ENCODE measurements around the gene CCDC43.
"Not testable (repeated sequence)": the region's sequence is repeated elsewhere in the genome, so short reads cannot be mapped to it uniquely, and the experiment has no call there.

CCDC43 gene

GRCh38 chr17:44651228-44651627, 38.3 kb downstream of the CCDC43 start:
- Mint-ChIP-seq H3K27me3 (peaks cover 22% of the 10 kb centered on the region), H3K4me1 (ENCODE audit: low read depth) (peaks cover 4% of the 10 kb centered on the region), H3K36me3 (no peaks in the 10 kb centered on the region), H3K4me3 (no peak overlapping the region), H3K9me3 (ENCODE audit: low read depth) (no peaks in the 10 kb centered on the region), H3K27ac (no peak overlapping the region)

DNA sequence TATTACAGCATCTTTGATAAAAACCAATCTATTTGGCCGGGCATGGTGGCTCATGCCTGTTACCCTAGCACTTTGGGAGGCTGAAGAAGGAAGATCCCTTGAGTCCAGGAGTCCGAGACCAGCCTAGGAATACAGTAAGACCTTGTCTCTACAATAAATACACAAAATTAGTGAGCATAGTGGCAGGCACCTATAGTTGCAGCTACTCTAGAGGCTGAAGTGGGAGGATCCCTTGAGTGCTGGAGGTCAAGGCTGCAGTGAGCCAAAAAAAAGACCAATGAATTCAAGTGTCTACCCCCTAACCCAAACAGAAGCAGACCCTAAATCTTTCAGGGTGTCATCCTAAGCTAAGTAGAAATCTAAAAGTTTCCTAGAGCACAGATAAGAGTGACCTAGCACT, 40.6 kb downstream of the CCDC43 start:
- Mint-ChIP-seq H3K4me3 (no peak overlapping the region), H3K9me3 (ENCODE audit: low read depth) (no peaks in the 10 kb centered on the region), H3K4me1 (ENCODE audit: low read depth) (no peaks in the 10 kb centered on the region), H3K27me3 (peaks cover 16% of the 10 kb centered on the region), H3K27ac (no peak overlapping the region), H3K36me3 (no peaks in the 10 kb centered on the region)

DNA sequence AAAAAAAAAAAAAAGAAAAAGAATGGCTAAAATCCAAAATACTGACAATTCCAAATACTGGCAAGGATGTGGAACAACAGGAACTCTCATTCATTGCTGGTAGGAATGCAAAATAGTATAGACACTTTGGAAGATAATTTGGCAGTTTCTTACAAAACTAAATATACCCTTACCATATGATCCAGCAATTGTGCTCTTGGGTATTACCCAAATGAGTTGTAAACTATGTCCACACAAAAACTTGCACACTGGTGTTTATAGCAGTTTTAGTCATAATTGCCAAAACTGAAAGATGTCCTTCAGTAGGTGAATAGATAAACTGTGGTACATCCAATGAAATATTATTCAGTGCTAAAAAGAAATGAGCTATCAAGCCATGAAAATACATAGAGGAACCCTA, 41.8 kb downstream of the CCDC43 start:
- Mint-ChIP-seq H3K36me3 (no peaks in the 10 kb centered on the region), H3K4me3 (no peak overlapping the region), H3K27ac (no peak overlapping the region), H3K9me3 (ENCODE audit: low read depth) (no peaks in the 10 kb centered on the region), H3K27me3 (peaks cover 19% of the 10 kb centered on the region), H3K4me1 (ENCODE audit: low read depth) (no peaks in the 10 kb centered on the region)

GRCh38 chr17:44646280-44646679, 43.3 kb downstream of the CCDC43 start:
- Mint-ChIP-seq H3K27ac (no peak overlapping the region), H3K9me3 (ENCODE audit: low read depth) (no peaks in the 10 kb centered on the region), H3K36me3 (no peaks in the 10 kb centered on the region), H3K27me3 (peaks cover 18% of the 10 kb centered on the region), H3K4me1 (ENCODE audit: low read depth) (no peaks in the 10 kb centered on the region), H3K4me3 (no peak overlapping the region)

GRCh38 chr17:44645341-44645740, 44.2 kb downstream of the CCDC43 start:
- H3K9me3 Mint-ChIP-seq (ENCODE audit: low read depth) = no peaks in the 10 kb centered on the region
- peaks cover 14% of the 10 kb centered on the region for H3K27me3 Mint-ChIP-seq
- H3K27ac Mint-ChIP-seq = no peak overlapping the region
- no peaks in the 10 kb centered on the region for H3K36me3 Mint-ChIP-seq
- H3K4me3 Mint-ChIP-seq = no peak overlapping the region
- no peaks in the 10 kb centered on the region for H3K4me1 Mint-ChIP-seq (ENCODE audit: low read depth)

DNA sequence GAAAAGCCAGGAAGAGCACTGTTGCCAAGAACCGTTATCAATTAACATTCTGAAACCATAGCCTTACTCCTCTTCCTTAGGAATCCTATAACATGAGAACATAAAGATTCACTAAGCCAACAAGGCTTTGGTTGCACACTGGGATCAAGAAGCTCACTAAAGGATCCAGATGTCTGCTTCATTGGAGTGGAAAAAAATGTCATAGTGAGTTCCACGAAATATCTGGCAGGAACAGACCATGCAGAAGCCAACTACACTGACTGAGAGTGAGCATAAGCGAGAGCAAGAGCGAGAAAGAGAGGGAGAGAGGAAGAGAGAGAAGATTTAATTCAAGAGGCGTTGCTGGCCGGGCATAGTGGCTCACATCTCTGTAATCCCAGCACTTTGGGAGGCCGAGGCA, 46.7 kb downstream of the CCDC43 start:
- Mint-ChIP-seq H3K27ac (no peak overlapping the region), H3K27me3 (peaks cover 17% of the 10 kb centered on the region), H3K9me3 (ENCODE audit: low read depth) (no peaks in the 10 kb centered on the region), H3K4me3 (no peak overlapping the region), H3K36me3 (no peaks in the 10 kb centered on the region), H3K4me1 (ENCODE audit: low read depth) (no peaks in the 10 kb centered on the region)

- H3K36me3 Mint-ChIP-seq = no peaks in the 10 kb centered on the region
- H3K4me3 Mint-ChIP-seq = no peak overlapping the region
- no peaks in the 10 kb centered on the region for H3K4me1 Mint-ChIP-seq (ENCODE audit: low read depth)
- H3K9me3 Mint-ChIP-seq (ENCODE audit: low read depth) = no peaks in the 10 kb centered on the region
- peaks cover 2% of the 10 kb centered on the region for H3K27me3 Mint-ChIP-seq
- H3K27ac Mint-ChIP-seq = no peak overlapping the region
These were observed 52.5 kb downstream of the CCDC43 start for GRCh38 chr17:44637066-44637465.

GRCh38 chr17:44636562-44636961, 53.0 kb downstream of the CCDC43 start:
- Mint-ChIP-seq H3K36me3 (no peaks in the 10 kb centered on the region), H3K27me3 (peaks cover 2% of the 10 kb centered on the region), H3K27ac (no peak overlapping the region), H3K9me3 (ENCODE audit: low read depth) (no peaks in the 10 kb centered on the region), H3K4me3 (no peak overlapping the region), H3K4me1 (ENCODE audit: low read depth) (no peaks in the 10 kb centered on the region)

GRCh38 chr17:44634401-44634800, 55.2 kb downstream of the CCDC43 start:
- not testable (repeated sequence) for H3K4me1 Mint-ChIP-seq (ENCODE audit: low read depth); H3K9me3 Mint-ChIP-seq (ENCODE audit: low read depth); H3K4me3 Mint-ChIP-seq; H3K27ac Mint-ChIP-seq; H3K36me3 Mint-ChIP-seq; H3K27me3 Mint-ChIP-seq

DNA sequence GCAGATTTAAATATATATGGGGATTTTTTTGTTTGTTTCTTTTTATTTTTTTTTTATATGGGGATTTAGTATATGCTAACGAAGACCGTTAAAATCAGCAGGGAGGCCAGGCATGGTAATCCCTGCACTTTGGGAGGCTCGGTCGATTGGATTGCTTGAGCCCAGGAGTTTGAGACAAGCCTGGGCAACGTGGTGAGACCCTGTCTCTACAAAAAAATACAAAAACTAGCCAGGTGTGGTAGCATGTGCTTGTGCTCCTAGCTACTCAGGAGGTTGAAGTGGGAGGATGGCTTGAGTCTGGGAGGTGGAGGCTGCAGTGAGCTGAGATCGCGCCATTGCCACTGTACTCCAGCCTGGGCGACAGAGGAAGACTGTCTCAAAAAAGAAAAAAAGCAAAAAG, 55.6 kb downstream of the CCDC43 start:
- H3K4me1 Mint-ChIP-seq (ENCODE audit: low read depth) = no peaks in the 10 kb centered on the region
- H3K27ac Mint-ChIP-seq = no peak overlapping the region
- H3K9me3 Mint-ChIP-seq (ENCODE audit: low read depth) = no peaks in the 10 kb centered on the region
- no peaks in the 10 kb centered on the region for H3K36me3 Mint-ChIP-seq
- no peak overlapping the region for H3K4me3 Mint-ChIP-seq
- peaks cover 4% of the 10 kb centered on the region for H3K27me3 Mint-ChIP-seq

DNA sequence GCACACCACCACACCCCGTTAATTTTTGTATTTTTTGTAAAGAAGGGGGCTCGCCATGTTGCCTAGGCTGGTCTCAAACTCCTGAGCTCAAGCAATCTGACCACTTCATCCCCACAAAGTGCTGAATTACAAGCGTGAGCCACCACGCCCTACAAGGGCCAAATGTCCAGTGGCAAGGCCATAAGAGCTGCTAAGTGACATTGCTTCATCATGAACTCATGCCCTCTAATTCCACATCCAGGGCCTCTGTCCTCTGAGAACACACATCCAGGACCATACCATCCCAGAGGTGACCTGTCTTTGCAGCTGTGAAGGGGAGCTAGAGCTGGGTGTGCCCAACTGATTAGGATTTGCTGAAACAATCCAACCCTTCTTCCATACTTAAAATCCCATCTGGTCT, 58.9 kb downstream of the CCDC43 start:
- Mint-ChIP-seq H3K9me3 (ENCODE audit: low read depth) (no peaks in the 10 kb centered on the region), H3K4me3 (no peak overlapping the region), H3K4me1 (ENCODE audit: low read depth) (no peaks in the 10 kb centered on the region), H3K27ac (no peak overlapping the region), H3K27me3 (peaks cover 5% of the 10 kb centered on the region), H3K36me3 (no peaks in the 10 kb centered on the region)

DNA sequence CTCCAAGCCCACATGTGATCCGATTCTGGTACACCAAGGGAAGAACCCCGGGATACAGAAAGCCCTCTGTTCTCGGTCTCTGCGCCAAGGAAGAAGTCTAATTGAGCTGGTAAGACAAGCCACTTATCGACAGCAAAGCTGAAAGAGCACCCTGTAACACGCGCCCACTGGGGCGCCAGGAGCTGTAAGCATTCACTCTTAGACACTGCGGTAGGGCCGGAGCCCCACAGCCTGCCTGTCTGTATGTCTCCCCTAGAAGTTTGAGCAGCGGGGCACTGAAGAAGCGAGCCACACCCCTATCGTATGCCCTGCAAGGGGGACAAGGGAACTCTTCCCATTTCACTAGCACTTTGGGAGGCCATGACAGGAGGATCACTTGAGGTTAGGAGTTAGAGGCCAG, 60.3 kb downstream of the CCDC43 start:
- Mint-ChIP-seq H3K4me1 (ENCODE audit: low read depth) (no peaks in the 10 kb centered on the region), H3K9me3 (ENCODE audit: low read depth) (no peaks in the 10 kb centered on the region), H3K27ac (no peak overlapping the region), H3K4me3 (no peak overlapping the region), H3K27me3 (peaks cover 5% of the 10 kb centered on the region), H3K36me3 (no peaks in the 10 kb centered on the region)

GRCh38 chr17:44628243-44629188, 61.1 kb downstream of the CCDC43 start:
- Mint-ChIP-seq H3K27ac (no peak overlapping the region), H3K4me3 (peak overlapping the region; percentile 23), H3K36me3 (no peaks in the 10 kb centered on the region), H3K27me3 (peaks cover 5% of the 10 kb centered on the region), H3K4me1 (ENCODE audit: low read depth) (no peaks in the 10 kb centered on the region), H3K9me3 (ENCODE audit: low read depth) (no peaks in the 10 kb centered on the region)

GRCh38 chr17:44627513-44628242, 61.9 kb downstream of the CCDC43 start:
- no peaks in the 10 kb centered on the region for H3K9me3 Mint-ChIP-seq (ENCODE audit: low read depth)
- no peak overlapping the region for H3K4me3 Mint-ChIP-seq
- no peak overlapping the region for H3K27ac Mint-ChIP-seq
- H3K27me3 Mint-ChIP-seq = peaks cover 5% of the 10 kb centered on the region
- no peaks in the 10 kb centered on the region for H3K36me3 Mint-ChIP-seq
- H3K4me1 Mint-ChIP-seq (ENCODE audit: low read depth) = no peaks in the 10 kb centered on the region

All from activated naive CD8-positive, alpha-beta T cell (primary cell).